GM21529 (cell line): ENCODE results near the gene RPS2.

Experiments used
- ATAC-seq: cut with Tn5 transposase; IDR thresholded peaks from one replicate; pipeline ENCODE4 v1.9.1; 2021; ENCODE audit not compliant: unreplicated experiment

The RPS2 gene

DNA sequence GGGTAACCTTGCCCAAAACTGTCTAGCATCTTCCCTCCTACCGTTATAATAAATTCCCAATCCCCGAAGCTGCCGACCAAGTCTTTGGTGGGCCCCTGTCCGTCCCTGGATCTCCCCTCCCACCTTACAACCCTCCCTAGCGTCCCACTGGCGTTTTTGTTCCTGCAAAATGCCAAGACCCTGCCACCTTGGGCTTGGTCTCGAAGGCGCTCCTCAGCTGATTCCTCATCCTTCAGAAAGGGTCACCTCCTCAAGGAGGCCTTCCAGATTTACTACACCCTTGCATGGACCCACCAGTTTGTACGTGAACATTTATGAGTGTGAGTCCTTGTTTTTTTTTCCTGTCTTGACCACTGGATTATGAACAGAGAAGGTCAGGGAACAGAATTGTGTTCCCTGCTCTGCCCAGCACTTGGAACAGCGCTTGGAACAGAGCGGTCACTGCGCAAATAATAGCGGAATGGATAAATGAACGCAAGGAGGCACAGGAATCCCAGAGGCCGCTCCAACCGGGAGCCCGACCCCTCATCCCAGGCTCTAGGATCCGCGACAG lies 18.4 kb upstream of the RPS2 start:
- no peak for ATAC-seq

DNA sequence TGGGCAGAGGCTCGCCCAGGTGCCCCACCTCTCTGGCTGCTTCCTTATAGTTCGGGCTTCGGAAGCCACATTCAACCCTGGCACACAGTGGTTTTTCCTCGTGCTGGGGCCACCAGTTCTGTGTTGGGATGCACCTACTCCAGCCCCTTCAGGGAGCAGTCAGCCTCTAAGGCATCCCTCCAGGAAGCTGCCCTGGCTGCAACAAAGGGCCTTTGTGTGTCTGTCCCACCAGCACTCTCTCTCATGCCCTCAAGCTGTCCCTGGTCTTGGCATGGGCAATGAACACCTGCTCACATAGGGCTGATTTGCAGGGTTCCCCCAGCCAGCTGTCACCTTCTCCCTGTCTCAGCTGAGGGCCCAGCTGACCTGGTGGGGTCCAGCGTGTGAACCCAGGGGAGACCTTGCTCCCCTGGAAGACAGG lies 17.4 kb upstream of the RPS2 start:
- ATAC-seq = no peak

- ATAC-seq = no peak
These were observed 16.8 kb upstream of the RPS2 start, which contains the start of gene NOXO1 for GRCh38 chr16:1981398-1981836. TSS of gene NOXO1 (minus strand) at chr16:1981469. CDS start at chr16:1981179, 290 bp downstream.

- ATAC-seq = no peak
These were observed 16.1 kb upstream of the RPS2 start for GRCh38 chr16:1980770-1981087.

DNA sequence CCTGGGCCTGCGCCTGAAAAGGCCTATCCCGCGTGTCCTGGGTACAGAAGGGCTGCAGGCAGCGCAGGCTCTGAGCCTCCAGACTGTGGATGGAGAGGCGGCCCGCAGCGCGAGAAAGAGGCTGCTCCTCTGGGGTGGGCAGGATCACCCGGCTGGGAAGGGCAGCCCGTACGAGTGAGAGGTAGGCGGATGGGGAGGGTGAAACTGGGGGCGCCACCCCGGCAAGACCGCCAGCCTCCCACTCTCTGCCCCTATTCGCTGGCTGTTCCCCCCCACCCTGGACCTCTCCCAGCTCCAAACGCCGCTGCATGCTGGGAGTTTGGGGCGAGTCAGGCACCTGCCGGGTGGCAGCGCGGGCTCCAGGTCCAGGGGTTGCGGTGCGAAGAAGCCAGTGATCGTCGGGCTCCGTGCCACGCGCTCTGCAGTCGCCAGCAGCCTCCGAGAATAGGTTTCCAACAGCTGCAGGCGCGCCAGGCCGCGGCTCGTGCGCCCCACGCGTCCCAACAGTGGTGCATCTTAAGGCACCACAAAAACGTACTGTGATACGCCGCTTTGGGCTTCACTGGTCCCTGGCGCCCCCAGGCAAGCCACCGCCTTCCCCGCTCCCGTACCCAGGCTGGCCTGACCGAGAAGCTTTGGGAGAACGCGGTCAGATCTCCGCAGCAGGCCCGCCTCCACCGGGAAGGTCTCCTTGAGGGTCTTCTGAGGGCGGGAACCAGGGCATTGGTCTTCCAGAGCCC lies 15.6 kb upstream of the RPS2 start:
- no peak for ATAC-seq

DNA sequence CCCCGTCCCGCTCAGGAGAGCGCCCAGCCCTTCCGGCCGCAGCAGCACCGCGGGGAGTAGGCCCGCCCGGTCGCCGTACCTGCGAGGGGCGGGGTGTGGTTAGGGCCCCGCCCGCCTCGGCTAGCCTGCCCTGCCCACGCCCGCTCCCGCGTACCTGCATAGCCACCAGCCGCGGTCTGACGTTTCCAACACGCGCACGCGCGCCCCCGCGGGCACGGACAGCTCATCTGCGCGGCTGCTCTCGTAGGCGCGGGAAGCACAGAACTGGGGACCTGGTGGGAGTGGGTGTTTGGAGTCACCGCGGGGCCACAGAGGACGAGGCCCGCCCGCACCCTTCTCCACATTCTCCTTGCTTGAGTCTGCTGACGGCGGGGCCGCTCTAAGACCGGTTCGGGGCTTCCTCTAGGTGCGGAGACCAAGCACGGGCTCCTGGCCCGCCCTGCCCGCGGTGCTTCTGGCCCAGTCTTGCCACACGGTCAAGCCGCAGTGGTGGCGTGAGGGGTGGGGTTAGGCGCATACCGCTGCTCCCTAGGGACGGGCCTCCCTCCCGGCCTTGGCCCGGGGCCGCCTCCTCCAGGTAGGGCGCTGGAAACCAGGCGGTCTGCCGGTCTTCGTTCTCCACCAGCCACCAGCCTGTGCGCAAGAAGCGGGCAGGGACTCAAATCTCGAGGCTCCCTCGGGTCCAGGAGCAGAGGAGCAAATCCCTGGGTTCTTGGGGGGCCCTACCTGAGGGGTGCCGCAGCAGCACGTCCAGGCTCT lies 14.8 kb upstream of the RPS2 start:
- ATAC-seq = no peak

DNA sequence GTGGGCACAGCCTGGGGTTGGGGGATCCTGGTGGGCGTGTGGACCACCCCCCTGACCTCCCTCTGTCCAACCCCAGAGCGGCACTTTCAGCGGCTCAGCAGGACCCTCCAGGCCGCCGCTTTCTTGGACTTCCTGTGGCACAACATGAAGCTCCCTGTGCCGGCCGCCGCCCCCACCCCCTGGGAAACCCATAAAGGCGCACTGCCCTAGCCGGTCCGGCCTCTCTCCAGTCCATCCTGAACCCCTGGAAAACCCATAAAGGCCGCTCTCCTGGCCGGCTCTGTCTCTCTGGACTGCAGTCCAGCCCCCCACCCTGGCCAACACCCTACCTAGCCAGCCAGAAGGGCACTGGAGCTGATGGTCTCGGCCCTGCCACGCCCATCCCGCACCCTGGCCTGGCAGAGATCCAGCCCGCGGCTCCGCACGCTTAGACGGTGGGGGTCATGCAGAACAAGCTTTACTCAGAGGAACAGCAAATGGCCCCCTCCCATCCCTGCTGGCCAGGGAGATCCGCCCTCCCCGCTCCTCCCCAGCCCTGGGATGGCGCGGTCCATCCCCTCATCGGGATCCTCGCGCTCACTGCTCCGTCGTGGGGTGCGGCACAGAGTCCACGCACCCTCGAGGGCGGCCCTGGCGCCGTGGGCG lies 14.0 kb upstream of the RPS2 start:
- no peak for ATAC-seq

GRCh38 chr16:1977875-1978268 lies 13.2 kb upstream of the RPS2 start:
- no peak for ATAC-seq

DNA sequence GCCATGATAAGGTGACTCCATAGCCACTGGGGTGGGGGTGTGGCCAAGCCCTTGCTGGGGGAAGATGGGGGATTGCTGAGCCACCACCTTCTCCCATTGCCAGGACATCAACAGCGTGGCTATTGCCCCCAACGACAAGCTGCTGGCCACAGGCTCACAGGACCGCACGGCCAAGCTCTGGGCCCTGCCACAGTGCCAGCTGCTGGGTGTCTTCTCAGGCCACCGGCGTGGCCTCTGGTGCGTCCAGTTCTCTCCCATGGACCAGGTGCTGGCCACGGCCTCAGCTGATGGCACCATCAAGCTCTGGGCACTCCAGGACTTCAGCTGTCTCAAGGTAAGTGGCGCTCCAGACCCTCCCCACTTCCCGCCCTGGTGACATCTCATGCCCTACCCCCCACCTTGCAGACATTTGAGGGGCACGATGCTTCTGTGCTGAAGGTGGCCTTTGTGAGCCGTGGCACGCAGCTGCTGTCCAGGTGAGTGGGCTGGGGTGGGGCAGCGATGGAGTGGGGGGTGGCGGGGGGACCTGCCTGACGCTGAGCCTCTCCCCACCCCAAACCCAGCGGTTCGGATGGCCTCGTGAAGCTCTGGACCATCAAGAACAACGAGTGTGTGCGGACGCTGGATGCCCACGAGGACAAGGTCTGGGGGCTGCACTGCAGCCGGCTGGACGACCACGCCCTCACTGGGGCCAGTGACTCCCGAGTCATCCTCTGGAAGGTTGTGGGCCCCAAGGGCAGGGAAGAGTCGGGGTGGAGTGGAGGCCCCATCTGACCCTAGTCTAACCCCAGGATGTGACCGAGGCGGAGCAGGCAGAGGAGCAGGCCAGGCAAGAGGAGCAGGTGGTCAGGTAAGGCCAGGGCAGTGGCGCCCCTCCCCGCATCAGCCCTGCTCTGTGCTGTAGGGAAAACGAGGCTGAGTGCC lies 12.6 kb upstream of the RPS2 start:
- ATAC-seq = no peak

DNA sequence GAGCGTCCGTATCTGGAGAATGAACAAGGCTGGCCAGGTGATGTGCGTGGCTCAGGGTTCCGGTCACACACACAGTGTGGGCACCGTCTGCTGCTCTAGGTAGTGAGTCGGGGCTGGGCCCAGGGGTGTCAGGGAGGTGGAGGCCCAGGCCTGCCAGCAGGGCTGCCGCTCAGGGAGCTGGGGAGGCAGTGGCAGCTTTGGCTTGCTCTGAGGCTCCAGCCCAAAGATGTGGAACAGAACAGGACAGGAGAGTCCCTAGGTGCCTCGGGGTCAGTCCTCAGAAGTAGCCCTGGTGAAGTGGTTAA lies 11.5 kb upstream of the RPS2 start:
- ATAC-seq = no peak

DNA sequence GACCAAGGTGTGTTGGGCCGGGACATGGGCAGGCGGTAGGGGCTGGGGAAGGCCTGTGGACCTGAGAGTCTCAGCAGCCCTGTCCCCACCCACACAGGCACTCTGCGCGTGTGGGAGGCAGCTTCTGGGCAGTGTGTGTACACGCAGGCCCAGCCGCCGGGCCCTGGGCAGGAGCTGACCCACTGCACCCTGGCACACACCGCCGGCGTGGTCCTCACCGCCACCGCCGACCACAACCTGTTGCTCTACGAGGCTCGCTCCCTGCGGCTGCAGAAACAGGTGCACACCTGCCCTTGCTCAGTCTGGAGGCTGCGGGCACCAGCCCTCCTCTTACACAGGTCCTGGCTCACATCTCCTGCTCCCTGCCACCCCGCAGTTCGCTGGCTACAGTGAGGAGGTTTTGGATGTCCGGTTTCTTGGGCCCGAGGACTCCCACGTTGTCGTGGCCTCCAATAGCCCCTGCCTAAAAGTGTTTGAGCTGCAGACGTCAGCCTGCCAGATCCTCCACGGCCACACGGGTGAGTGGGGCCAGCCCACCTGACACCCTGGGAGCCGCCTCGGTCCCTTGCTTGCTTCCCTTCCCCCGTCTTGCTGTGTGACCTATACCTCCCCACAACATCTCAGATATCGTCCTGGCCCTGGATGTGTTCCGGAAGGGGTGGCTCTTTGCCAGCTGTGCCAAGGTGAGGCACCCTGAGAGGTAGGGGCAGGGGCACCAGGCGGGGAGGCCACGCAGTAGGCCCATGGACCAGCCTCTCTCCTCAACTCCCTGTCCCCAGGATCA lies 11.0 kb upstream of the RPS2 start:
- ATAC-seq = no peak

- ATAC-seq = no peak
These were observed 9.8 kb upstream of the RPS2 start for GRCh38 chr16:1974157-1975070.

- ATAC-seq = no peak
These were observed 9.0 kb upstream of the RPS2 start for GRCh38 chr16:1973461-1974156.

DNA sequence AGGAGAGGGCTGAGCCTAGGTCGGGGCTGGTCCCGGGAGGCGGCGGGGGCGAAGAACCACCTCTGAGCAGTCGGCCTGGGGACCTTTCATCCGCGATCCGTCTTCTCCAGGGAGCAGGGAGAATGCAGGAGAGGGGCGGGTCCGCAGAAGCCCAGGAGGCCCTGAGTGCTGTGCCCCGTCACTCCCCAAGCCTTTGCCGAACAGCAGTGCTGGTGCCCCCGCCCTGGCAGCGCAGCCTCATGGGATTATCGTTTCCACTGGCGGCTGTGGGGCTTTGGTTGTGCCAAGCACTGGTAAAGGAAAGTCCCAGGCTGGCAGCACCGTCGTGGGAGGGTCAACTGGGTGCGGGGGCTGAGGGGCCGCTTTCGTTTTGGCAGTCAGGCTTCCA lies 7.9 kb upstream of the RPS2 start:
- no peak for ATAC-seq

DNA sequence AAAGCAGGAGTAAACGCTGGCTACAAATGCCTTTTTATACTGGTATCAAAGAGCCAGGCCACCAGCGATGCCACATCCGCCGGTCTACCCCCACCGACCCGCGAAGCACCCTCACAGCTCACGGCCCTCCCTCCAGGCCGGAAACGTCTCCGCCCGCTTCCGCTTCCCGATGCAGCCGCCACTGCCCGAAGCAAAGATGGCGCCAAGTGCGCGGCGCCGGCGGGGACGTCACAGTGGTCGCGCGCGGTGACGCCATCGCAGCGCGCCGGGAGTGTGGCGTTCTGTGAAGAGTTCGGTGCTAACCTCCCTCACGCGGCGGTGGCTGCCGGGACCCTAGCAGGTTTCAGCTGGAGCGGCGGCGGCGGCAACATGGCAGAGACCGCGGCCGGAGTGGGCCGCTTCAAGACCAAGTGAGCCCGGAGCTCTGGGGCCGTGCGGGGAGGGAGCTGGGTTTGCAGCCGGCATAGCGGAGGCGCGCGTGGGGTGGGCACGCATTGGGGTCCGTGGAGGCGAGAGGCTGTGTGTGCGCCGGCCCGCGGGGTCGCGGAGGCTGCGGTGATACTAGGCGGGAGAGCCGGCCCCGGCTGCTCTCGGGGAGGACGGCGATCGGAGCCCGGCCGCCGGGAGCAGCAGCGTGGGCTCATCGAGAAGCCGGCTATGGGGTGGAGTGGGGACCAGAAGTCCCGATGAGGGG lies 7.3 kb upstream of the RPS2 start, which contains the start of gene TBL3:
Gene TBL3, plus strand, starts transcription at position 258 of the 694 bp plus-strand sequence. Its CDS starts 112 bp downstream, at position 370.
- ATAC-seq = peak; percentile 76

GRCh38 chr16:1968146-1968953 lies 3.7 kb upstream of the RPS2 start:
- ATAC-seq = no peak

DNA sequence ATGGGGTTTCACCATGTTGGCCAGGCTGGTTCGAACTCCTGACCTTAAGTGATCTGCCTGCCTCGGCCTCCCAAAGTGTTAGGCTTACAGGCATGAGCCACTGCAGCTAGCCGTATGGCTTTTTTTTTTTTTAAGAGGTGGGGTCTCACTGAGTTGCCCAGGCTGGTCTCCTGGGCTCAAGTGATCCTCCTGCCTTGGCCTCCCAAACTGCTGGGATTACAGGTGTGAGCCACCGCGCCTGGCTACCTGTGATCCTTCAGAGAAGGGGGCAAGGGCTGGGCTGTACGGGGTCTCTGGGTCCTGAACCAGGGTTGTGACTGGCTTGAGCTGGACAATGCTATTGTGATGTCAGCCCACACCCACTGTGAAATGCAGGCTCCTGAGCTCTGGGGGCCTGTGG lies 1.8 kb upstream of the RPS2 start, which contains the start of gene RNF151:
Gene RNF151, plus strand, starts transcription at position 397 of the 400 bp plus-strand sequence. CDS start 26 bp downstream, outside the sequence.
- no peak for ATAC-seq
